GM12865 (cell line): Measurements from ENCODE around the gene BRMS1L.

Experiments
- DNase-seq: peaks from one replicate; pipeline ENCODE4 v3.0.0; 2010; ENCODE audit warnings: low read depth
- H3K4me3 ChIP-seq: 2 replicates; pipeline ENCODE4 v1.5.1; 2011; ENCODE audit warnings: mild to moderate bottlenecking, low read depth, low read length, control low read depth
- CTCF ChIP-seq: IDR thresholded peaks from 2 replicates; pipeline ENCODE4 v1.5.1; 2011; ENCODE audit warnings: low read length, control low read depth, low read depth, inconsistent platforms; ENCODE audit not compliant: insufficient read depth; ENCODE audit errors: missing control alignments

Gene BRMS1L

DNA sequence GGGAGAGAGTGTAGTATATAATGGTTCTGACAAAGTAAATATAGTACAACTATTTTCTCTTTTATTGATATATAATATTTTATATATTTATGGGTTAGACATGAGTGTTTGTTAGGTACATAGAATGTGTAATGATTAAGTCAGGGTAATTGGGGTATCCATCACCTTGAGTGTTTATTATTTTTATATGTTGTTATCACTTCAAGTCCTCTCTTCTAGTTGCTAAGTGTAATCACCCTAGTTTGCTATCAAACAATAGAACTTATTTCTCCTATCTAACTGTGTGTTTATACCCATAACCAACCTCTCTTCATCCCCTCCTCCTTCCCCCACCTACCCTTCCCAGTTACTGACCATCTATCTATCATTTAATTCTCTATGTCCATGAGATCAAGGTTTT, 64.2 kb downstream of the BRMS1L start:
- H3K4me3 ChIP-seq = no peak overlapping the region
- DNase-seq = no peak
- no peak for TF ChIP-seq CTCF

DNA sequence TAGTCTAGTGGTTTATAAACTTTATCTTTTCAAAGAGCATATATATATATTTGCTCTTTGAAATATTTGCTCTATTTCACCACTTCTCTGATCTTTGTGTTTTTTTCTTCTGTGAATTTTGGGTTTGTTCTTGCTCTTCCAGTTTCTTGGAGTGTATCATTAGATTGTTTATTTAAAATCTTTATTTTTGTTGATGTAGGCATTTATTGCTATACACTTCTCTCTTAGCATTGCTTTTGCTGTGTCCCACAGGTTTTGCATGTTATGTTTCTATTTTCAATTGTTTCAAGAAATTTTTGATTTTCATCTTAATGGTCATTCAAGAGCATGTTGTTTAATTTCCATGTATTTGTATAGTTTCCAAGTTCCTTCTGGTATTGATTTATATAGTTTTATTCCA, 69.1 kb downstream of the BRMS1L start:
- H3K4me3 ChIP-seq = no peak overlapping the region
- DNase-seq = no peak
- TF ChIP-seq CTCF = no peak

DNA sequence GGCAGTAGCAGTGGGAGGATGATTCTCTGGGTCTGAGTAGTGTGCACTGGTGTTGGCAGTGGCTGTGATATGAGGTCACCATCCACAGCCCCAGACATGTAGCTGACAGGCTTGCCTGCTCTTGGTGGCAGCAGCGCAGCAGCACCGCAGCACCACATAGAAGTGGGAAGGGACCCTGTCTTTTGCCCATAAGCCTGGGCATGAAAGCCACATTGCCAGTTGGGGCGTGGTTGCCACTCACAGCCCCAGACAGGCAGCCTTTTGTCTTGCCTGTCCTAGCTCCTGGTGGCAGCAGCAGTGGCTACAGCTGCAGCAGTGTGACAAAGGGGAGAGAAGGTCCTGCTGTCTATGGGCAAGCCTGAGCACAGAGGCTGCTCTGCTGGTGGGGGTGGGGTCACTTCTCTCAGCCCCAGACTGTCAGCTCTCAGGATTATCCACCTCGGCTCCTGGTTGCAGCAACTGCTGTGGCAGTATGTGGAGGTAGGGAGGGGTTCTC, 71.5 kb downstream of the BRMS1L start:
- H3K4me3 ChIP-seq = no peak overlapping the region
- no peak for DNase-seq
- TF ChIP-seq CTCF = no peak

DNA sequence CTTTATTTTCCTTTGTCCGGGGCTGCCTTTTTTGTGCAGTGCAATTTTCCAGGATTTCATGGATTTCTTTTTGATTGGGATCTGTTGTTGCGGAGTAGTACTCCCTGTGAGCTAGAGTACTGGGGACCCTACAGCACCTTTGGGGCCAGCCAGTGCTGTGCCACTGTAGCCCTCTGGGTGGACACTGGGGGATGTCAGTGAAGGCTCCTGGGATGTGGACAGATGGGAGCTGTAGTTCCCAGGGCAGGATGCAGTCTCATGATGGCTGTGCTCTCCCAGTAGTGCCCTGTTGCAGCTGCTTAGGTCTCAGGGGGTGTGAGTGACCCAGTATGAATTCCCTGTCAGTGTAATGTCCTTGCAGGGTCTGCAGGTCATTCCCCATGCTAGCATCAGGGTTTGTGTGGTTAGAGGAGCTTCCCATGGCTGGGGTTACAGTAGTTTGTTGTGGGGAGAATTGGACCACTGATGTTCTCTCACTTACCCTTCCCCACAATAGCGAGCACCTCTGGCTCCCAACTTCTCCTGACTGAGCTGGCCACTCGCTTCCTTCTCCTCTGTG, 72.2 kb downstream of the BRMS1L start:
- DNase-seq = no peak
- TF ChIP-seq CTCF = no peak
- no peak overlapping the region for H3K4me3 ChIP-seq

DNA sequence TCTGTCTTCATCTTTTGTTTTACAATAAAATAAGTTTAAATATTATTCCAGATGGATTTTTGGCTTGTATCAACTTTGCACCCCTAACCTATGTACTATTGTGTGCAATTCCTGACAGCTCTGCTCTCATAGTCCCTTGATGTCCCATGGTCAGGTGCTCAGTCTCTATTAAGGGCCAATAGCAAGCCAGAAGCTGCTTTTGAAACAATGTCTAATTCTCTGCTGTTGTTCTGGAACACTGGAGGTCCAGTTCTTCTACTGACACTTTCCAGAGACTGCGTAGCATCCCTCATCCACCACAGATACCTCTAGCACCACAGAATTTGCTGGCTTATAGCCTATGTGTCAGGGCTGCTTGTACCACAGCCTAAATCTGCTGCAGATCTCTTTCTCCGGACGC, 74.6 kb downstream of the BRMS1L start:
- no peak overlapping the region for H3K4me3 ChIP-seq
- TF ChIP-seq CTCF = no peak
- no peak for DNase-seq

GRCh38 chr14:35909665-35910064, 83.5 kb downstream of the BRMS1L start:
- DNase-seq = no peak
- H3K4me3 ChIP-seq = no peak overlapping the region
- no peak for TF ChIP-seq CTCF

DNA sequence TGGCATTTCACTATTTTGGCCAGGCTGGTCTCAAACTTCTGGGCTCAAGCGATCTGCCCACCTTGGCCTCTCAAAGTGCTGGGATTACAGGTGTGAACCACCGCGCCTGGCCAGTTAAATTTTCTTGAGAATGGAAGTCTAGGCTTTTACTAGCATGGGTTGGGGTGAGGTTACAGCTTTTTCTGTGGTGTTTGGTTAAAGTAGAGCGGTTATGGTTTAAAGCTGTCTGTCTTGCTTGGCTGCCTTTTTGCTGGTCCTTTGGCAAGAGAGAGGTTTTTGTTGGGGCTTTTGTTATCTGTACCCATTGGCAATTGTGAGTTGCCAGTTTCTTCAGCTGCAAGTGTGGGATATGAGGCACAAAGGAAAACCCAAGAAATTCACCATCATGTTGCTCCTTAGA, 84.1 kb downstream of the BRMS1L start:
- no peak for TF ChIP-seq CTCF
- no peak for DNase-seq
- H3K4me3 ChIP-seq = no peak overlapping the region
